Erythroblast (primary cell): Measurements from ENCODE around the gene ITIH6.

Source experiments
- DNase-seq, 2 experiments: peaks; one replicate each; lab custom pipeline; 2025; lab: John Stamatoyannopoulos, UW
- GATA1 ChIP-seq: IDR thresholded peaks from 2 replicates; pipeline ENCODE4 v1.6.1; 2011; ENCODE audit warnings: low read depth, mild to moderate bottlenecking, control low read depth, low read length, moderate library complexity
- POLR2A ChIP-seq: IDR thresholded peaks from 2 replicates; pipeline ENCODE4 v1.6.1; 2011; ENCODE audit warnings: mild to moderate bottlenecking, low read length

The ITIH6 gene

DNA sequence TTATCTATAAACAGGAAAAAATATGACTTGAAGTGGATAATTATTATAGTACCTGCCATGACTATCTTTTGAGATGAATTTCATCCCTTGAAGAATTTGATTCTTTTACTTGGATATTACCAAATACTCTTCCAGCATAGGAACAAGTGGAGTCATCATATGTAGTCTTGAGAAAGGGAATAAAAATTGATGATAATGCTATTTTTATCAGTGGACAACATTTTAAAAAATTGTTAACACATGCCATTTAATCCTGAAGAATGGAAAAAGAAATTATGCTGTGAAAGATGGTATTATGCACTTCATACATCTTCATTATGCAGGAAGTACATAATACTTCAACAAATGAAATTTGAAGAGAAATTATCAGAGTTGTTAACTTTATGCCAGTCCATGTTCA lies 83.6 kb downstream of the ITIH6 start:
- no peak for DNase-seq
- TF ChIP-seq GATA1 (no peak), POLR2A (no peak)

DNA sequence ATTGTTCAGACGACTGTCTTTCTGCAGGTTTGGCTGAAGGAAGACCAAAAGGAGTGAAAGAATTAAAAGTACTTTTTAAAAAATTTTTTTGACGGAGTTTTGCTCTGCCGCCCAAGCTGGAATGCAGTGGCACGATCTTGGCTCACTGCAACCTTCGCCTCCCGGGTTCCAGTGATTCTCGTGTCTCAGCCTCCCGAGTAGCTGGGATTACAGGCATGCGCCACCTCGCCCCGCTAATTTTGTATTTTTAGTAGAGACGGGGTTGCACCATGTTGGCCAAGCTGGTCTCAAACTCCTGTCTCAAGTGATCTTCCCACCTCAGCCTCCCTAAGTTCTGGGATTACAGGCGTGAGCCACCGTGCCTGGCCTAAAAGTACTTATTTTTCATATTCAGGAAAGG lies 86.3 kb downstream of the ITIH6 start:
- TF ChIP-seq GATA1: no peak
- no peak for TF ChIP-seq POLR2A
- no peak for DNase-seq

DNA sequence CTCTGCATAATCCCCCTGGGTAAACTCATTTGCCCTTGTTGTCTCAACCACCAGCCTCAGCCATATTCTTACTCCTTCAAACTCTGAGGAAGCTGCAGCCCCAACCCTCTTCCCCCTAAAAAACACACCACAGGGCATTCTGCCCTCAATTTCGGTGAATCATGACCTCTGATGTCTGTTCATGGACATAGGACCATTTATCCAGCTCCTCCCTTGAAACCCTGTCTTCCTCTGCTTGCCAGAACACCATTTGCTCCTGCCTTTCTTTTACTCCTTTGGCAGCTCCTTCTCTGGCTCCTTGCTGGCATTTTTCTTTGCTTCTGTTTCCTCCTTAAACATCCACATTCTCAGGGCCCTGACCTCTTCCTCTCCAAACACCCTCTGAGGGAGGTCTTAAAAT lies 87.1 kb downstream of the ITIH6 start:
- TF ChIP-seq POLR2A (no peak), GATA1 (no peak)
- no peak for DNase-seq

DNA sequence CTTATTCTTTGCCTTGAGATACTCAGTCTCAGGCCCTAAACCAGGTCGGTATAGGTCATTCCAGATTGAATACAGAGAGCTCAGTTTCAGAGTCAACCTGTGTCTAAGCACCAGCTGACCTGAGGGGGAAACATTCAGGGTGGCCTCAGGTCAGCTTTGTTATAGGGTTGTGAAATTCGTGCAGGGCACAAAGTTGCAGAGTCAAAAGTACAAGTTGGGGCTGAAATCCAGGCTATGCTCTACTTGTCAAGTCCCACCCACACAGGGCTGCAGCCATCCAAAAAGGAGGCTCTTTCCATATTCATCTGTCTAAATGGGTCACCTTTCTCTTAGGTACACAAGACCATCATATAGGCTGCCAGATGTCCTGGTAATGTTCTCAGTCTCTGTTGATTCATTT lies 89.7 kb downstream of the ITIH6 start:
- no peak for DNase-seq
- TF ChIP-seq POLR2A (no peak), GATA1 (no peak)
